ENCODE data around the gene BCAR1. TPM values are rescaled to one million over a fixed set of nuclear protein-coding genes. Genes with fewer than 3 reads are reported as not detected.

Gene BCAR1
- total and polyA plus RNA-seq, 2 of the 13 experiments (the other 11 are each of a cell fraction or from before 2014, with no cell fraction given): 48.1 to 51.7 TPM

DNA sequence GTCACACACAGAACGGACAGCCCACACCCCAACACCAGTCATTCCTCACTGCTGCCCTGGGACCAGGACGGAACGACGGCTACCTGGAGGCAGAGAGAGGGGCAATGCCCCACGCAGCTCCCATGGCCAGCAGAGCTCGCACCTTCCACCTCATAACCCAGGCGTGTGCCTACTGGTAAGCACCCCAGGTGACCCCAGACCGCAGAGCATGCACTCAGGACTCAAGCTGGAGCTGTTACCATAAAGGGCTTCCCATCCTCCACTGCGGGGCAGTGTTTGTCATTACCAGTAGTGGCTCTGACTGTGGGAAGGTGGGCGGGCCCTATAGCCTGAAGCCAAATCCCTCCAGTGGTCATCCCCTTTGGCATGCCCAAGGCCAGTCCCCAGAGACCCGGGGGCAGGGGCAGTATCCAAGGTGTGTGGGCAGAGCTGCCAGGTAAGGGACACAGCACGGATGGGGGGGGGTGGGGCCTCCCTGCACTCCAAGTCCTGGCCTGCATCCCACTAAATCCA, 4.7 kb upstream of the BCAR1 start (continued):
- TF ChIP-seq, protein P1, sequence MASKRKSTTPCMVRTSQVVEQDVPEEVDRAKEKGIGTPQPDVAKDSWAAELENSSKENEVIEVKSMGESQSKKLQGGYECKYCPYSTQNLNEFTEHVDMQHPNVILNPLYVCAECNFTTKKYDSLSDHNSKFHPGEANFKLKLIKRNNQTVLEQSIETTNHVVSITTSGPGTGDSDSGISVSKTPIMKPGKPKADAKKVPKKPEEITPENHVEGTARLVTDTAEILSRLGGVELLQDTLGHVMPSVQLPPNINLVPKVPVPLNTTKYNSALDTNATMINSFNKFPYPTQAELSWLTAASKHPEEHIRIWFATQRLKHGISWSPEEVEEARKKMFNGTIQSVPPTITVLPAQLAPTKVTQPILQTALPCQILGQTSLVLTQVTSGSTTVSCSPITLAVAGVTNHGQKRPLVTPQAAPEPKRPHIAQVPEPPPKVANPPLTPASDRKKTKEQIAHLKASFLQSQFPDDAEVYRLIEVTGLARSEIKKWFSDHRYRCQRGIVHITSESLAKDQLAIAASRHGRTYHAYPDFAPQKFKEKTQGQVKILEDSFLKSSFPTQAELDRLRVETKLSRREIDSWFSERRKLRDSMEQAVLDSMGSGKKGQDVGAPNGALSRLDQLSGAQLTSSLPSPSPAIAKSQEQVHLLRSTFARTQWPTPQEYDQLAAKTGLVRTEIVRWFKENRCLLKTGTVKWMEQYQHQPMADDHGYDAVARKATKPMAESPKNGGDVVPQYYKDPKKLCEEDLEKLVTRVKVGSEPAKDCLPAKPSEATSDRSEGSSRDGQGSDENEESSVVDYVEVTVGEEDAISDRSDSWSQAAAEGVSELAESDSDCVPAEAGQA (IDR thresholded peaks at IDR 0.05; ENCODE audit: low read depth): no peak
- TF ChIP-seq, protein P1 (CRISPR knock-in tag; IDR thresholded peaks at IDR 0.05; ENCODE audit: borderline replicate concordance): no peak
- TF ChIP-seq ZNF572 (CRISPR knock-in tag; IDR thresholded peaks at IDR 0.05) (no peak), LCORL (IDR thresholded peaks at IDR 0.05) (no peak), LCORL (CRISPR knock-in tag; IDR thresholded peaks at IDR 0.05) (no peak), ZNF577 (CRISPR knock-in tag; IDR thresholded peaks at IDR 0.05; ENCODE audit: borderline replicate concordance, low read depth) (no peak), TCF12 (IDR thresholded peaks at IDR 0.05) (no peak), TCF12 (CRISPR knock-in tag; IDR thresholded peaks at IDR 0.05) (no peak), POLR2A (IDR thresholded peaks at IDR 0.05; ENCODE audit: insufficient read depth in 1 of 2, low read depth in 2 of 2, low read length in 2 of 2) (no peak), TOPORS (CRISPR knock-in tag; IDR thresholded peaks at IDR 0.05) (no peak), CCDC6 (CRISPR knock-in tag; IDR thresholded peaks at IDR 0.05) (peak; percentile 68; the same call in 1 of the 2 replicates), ZNF3 (CRISPR knock-in tag; IDR thresholded peaks at IDR 0.05) (no peak), ZBTB3 (CRISPR knock-in tag; IDR thresholded peaks at IDR 0.05; ENCODE audit: borderline replicate concordance, low read depth) (no peak)
- TF ChIP-seq, protein P2, sequence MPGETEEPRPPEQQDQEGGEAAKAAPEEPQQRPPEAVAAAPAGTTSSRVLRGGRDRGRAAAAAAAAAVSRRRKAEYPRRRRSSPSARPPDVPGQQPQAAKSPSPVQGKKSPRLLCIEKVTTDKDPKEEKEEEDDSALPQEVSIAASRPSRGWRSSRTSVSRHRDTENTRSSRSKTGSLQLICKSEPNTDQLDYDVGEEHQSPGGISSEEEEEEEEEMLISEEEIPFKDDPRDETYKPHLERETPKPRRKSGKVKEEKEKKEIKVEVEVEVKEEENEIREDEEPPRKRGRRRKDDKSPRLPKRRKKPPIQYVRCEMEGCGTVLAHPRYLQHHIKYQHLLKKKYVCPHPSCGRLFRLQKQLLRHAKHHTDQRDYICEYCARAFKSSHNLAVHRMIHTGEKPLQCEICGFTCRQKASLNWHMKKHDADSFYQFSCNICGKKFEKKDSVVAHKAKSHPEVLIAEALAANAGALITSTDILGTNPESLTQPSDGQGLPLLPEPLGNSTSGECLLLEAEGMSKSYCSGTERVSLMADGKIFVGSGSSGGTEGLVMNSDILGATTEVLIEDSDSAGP (CRISPR knock-in tag; IDR thresholded peaks at IDR 0.05; ENCODE audit: borderline replicate concordance): peak; percentile 51; the same call in 1 of the 2 replicates
- TF ChIP-seq, protein P3, sequence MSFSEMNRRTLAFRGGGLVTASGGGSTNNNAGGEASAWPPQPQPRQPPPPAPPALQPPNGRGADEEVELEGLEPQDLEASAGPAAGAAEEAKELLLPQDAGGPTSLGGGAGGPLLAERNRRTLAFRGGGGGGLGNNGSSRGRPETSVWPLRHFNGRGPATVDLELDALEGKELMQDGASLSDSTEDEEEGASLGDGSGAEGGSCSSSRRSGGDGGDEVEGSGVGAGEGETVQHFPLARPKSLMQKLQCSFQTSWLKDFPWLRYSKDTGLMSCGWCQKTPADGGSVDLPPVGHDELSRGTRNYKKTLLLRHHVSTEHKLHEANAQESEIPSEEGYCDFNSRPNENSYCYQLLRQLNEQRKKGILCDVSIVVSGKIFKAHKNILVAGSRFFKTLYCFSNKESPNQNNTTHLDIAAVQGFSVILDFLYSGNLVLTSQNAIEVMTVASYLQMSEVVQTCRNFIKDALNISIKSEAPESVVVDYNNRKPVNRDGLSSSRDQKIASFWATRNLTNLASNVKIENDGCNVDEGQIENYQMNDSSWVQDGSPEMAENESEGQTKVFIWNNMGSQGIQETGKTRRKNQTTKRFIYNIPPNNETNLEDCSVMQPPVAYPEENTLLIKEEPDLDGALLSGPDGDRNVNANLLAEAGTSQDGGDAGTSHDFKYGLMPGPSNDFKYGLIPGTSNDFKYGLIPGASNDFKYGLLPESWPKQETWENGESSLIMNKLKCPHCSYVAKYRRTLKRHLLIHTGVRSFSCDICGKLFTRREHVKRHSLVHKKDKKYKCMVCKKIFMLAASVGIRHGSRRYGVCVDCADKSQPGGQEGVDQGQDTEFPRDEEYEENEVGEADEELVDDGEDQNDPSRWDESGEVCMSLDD (CRISPR knock-in tag; IDR thresholded peaks at IDR 0.05; ENCODE audit: borderline replicate concordance): no peak
- TF ChIP-seq, protein P4, sequence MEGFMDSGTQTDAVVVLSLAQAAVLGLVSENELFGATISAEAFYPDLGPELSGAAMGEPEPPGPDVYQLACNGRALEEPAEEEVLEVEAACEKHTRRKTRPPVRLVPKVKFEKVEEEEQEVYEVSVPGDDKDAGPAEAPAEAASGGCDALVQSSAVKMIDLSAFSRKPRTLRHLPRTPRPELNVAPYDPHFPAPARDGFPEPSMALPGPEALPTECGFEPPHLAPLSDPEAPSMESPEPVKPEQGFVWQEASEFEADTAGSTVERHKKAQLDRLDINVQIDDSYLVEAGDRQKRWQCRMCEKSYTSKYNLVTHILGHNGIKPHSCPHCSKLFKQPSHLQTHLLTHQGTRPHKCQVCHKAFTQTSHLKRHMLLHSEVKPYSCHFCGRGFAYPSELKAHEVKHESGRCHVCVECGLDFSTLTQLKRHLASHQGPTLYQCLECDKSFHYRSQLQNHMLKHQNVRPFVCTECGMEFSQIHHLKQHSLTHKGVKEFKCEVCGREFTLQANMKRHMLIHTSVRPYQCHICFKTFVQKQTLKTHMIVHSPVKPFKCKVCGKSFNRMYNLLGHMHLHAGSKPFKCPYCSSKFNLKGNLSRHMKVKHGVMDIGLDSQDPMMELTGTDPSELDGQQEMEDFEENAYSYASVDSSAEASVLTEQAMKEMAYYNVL (CRISPR knock-in tag; IDR thresholded peaks at IDR 0.05; ENCODE audit: borderline replicate concordance): no peak
- TF ChIP-seq, protein P5, sequence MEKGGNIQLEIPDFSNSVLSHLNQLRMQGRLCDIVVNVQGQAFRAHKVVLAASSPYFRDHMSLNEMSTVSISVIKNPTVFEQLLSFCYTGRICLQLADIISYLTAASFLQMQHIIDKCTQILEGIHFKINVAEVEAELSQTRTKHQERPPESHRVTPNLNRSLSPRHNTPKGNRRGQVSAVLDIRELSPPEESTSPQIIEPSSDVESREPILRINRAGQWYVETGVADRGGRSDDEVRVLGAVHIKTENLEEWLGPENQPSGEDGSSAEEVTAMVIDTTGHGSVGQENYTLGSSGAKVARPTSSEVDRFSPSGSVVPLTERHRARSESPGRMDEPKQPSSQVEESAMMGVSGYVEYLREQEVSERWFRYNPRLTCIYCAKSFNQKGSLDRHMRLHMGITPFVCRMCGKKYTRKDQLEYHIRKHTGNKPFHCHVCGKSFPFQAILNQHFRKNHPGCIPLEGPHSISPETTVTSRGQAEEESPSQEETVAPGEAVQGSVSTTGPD (CRISPR knock-in tag; IDR thresholded peaks at IDR 0.05): no peak

Data from HepG2 (cell line).